ENCODE measurements around the gene MAD1L1.

MAD1L1 gene

GRCh38 chr7:2200584-2200980, 32.2 kb downstream of the MAD1L1 start:
- DNase-seq (ENCODE audit: low read depth) = no peak

GRCh38 chr7:2199956-2200583, 32.7 kb downstream of the MAD1L1 start:
- DNase-seq (ENCODE audit: low read depth) = no peak

- DNase-seq (ENCODE audit: low read depth) = no peak
Observed at GRCh38 chr7:2199528-2199927, 33.2 kb downstream of the MAD1L1 start.

GRCh38 chr7:2198760-2199159, 34.0 kb downstream of the MAD1L1 start:
- no peak for DNase-seq (ENCODE audit: low read depth)

- no peak for DNase-seq (ENCODE audit: low read depth)
Observed at GRCh38 chr7:2198206-2198605, 34.5 kb downstream of the MAD1L1 start.

- DNase-seq (ENCODE audit: low read depth) = no peak
Observed at GRCh38 chr7:2197436-2198155, 35.1 kb downstream of the MAD1L1 start.

- DNase-seq (ENCODE audit: low read depth) = no peak
Observed at GRCh38 chr7:2196381-2197378, 36.1 kb downstream of the MAD1L1 start.

- no peak for DNase-seq (ENCODE audit: low read depth)
Observed at GRCh38 chr7:2195400-2196246, 37.1 kb downstream of the MAD1L1 start.

GRCh38 chr7:2193575-2194305, 39.0 kb downstream of the MAD1L1 start:
- no peak for DNase-seq (ENCODE audit: low read depth)

GRCh38 chr7:2192831-2193534, 39.8 kb downstream of the MAD1L1 start:
- DNase-seq (ENCODE audit: low read depth) = no peak

- no peak for DNase-seq (ENCODE audit: low read depth)
Observed at GRCh38 chr7:2191016-2191415, 41.7 kb downstream of the MAD1L1 start.

GRCh38 chr7:2190531-2190930, 42.2 kb downstream of the MAD1L1 start:
- DNase-seq (ENCODE audit: low read depth) = no peak

GRCh38 chr7:2186166-2186565, 46.6 kb downstream of the MAD1L1 start:
- DNase-seq (ENCODE audit: low read depth) = no peak

GRCh38 chr7:2185715-2186114, 47.0 kb downstream of the MAD1L1 start:
- DNase-seq (ENCODE audit: low read depth) = no peak

GRCh38 chr7:2182461-2182860, 50.3 kb downstream of the MAD1L1 start:
- DNase-seq (ENCODE audit: low read depth) = no peak

GRCh38 chr7:2181077-2181854, 51.5 kb downstream of the MAD1L1 start:
- DNase-seq (ENCODE audit: low read depth) = no peak

- no peak for DNase-seq (ENCODE audit: low read depth)
Observed at GRCh38 chr7:2180081-2180480, 52.7 kb downstream of the MAD1L1 start.

- DNase-seq (ENCODE audit: low read depth) = no peak
Observed at GRCh38 chr7:2175514-2175913, 57.2 kb downstream of the MAD1L1 start.

- DNase-seq (ENCODE audit: low read depth) = no peak
Observed at GRCh38 chr7:2175091-2175490, 57.7 kb downstream of the MAD1L1 start.
